K562 (cell line): ENCODE data around the gene CDKN2C. TPM values are rescaled to one million over a fixed set of nuclear protein-coding genes. Genes with fewer than 3 reads are reported as not detected.

Experiments used
- BRF1 ChIP-seq: IDR thresholded peaks from 3 replicates; pipeline ENCODE4 v1.6.1; 2011; ENCODE audit warnings: borderline replicate concordance, mild to moderate bottlenecking; ENCODE audit not compliant: insufficient read length; ENCODE audit errors: extremely low read depth
- C11orf30 ChIP-seq: fragments of 450-650 bp; IDR thresholded peaks from 2 replicates; pipeline ENCODE4 v1.6.1; 2016; ENCODE audit warnings: low read depth, mild to moderate bottlenecking
- NCOA6 ChIP-seq: fragments of 450-650 bp; IDR thresholded peaks from 2 replicates; pipeline ENCODE4 v1.6.1; 2017; ENCODE audit warnings: mild to moderate bottlenecking
- NFXL1 ChIP-seq: fragments of 450-650 bp; formaldehyde crosslinking; IDR thresholded peaks from 2 replicates; pipeline ENCODE4 v1.4.0; 2021; ENCODE audit warnings: mild to moderate bottlenecking
- PML ChIP-seq: IDR thresholded peaks from 2 replicates; pipeline ENCODE4 v1.6.1; 2012; ENCODE audit warnings: low read length, inconsistent platforms
- POLR2B ChIP-seq: fragments of 450-650 bp; IDR thresholded peaks from 2 replicates; pipeline ENCODE4 v1.6.1; 2018; ENCODE audit warnings: low read depth; ENCODE audit not compliant: partially characterized antibody
- VEZF1 ChIP-seq: fragments of 200-800 bp; sonication (Bioruptor generic); IDR thresholded peaks from 2 replicates; pipeline ENCODE4 v1.6.1; 2017; ENCODE audit warnings: missing genetic modification characterization, missing compliant biosample characterization
- ZNF121 ChIP-seq: sonication (generic); formaldehyde crosslinking; conservative IDR thresholded peaks from 2 replicates; pipeline ENCODE4 v1.8.0; 2022; ENCODE audit warnings: missing genetic modification reagents
- polyA plus RNA-seq, 8 experiments: library from polyadenylated mRNA; depleted of rRNA in 4 of 8; stranded (reverse) in 5 of 8; unstranded in 3 of 8; fragments of >200 nt; fragmentation: Nextera tagmentation in 2 of 8; fragmentation: Illumina TruSeq in 1 of 8; extraction: Ambion mirVana in 2 of 8; extraction: Trizol in 1 of 8; gene quantifications; 2 replicates each; pipeline versions ENCODE4 v1.2.1 to v1.2.3, GENCODE V29; 2011 to 2014; ENCODE audit warnings: inconsistent platforms in 1 of 8, missing spikeins in 1 of 8
- total RNA-seq, 7 experiments: library from RNA; depleted of rRNA in 6 of 7; stranded (reverse); fragments of >200 nt in 6 of 7; fragmentation: Illumina TruSeq in 2 of 7; extraction: Trizol in 2 of 7; gene quantifications; 2 replicates each; pipeline versions ENCODE4 v1.2.1 to v1.2.3, GENCODE V29; 2011 to 2021; ENCODE audit warnings: low replicate concordance in 1 of 7
- TF ChIP-seq, protein P1 (sequence below): fragments of 450-650 bp; IDR thresholded peaks from 2 replicates; pipeline ENCODE4 v1.6.1; 2016; ENCODE audit warnings: antibody characterized with exemption
- TF ChIP-seq, protein P2 (sequence below), 2 experiments: fragments of 200-800 bp in 1 of 2; sonication (Bioruptor generic) in 1 of 2; sonication (generic) in 1 of 2; formaldehyde crosslinking in 1 of 2; IDR thresholded peaks in 1 of 2; conservative IDR thresholded peaks in 1 of 2; 2 replicates each; pipeline versions ENCODE4 v1.5.0 to v1.6.1; 2016 to 2020; ENCODE audit warnings: missing compliant biosample characterization in 1 of 2, missing genetic modification characterization in 1 of 2, missing genetic modification reagents in 1 of 2
- TF ChIP-seq, protein P3 (sequence below): fragments of 450-650 bp; formaldehyde crosslinking; IDR thresholded peaks from 2 replicates; pipeline ENCODE4 v1.4.0; 2020; ENCODE audit warnings: mild to moderate bottlenecking, moderate library complexity
- TF ChIP-seq, protein P4 (sequence below): fragments of 250-450 bp; sonication (Bioruptor Pico); IDR thresholded peaks from 2 replicates; pipeline ENCODE4 v1.4.0; 2020
- TF ChIP-seq, protein P5 (sequence below): fragments of 450-650 bp; formaldehyde crosslinking; IDR thresholded peaks from 2 replicates; pipeline ENCODE4 v1.4.0; 2022; ENCODE audit warnings: mild to moderate bottlenecking, moderate library complexity

Gene CDKN2C
- total and polyA plus RNA-seq, 9 of the 15 experiments (the other 6 are each of a cell fraction or from before 2014, with no cell fraction given) = 11.9 to 74.3 (median 45.9) TPM

DNA sequence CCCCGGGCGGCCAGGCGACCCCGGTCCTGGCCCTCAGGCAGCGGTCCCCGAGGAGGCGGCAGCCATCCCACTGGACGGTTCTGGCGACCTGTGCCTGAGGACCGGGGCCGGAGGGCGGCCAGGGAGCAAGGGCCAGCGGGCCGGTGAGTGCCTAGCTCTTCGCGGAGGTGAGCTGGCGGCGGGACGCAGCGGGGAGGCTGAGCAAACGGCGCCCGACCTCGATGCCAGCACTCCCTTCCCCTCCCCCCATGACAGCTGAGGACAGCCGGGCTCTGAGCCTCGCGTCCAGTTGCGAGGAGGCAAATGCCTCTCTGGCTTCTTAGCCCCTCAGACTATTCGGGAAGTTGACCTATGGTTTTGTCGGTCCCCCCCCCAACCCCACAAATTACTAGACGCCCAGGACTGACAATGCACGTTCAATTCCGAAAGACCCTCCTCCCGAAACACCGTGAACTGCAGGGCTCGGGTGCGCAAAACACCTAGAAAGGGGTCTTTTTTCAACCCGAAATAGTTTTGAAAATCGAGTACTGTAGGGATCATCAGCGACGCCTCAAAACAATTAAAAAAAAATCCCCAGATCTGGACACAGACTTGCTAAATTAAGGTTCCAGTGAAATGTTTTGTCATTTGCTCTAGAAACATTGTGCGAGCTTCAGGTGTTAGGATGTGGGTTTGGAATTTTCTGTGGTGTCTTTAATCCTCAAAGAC lies 8.3 kb downstream of the CDKN2C start (continued):
- TF ChIP-seq, protein P1, sequence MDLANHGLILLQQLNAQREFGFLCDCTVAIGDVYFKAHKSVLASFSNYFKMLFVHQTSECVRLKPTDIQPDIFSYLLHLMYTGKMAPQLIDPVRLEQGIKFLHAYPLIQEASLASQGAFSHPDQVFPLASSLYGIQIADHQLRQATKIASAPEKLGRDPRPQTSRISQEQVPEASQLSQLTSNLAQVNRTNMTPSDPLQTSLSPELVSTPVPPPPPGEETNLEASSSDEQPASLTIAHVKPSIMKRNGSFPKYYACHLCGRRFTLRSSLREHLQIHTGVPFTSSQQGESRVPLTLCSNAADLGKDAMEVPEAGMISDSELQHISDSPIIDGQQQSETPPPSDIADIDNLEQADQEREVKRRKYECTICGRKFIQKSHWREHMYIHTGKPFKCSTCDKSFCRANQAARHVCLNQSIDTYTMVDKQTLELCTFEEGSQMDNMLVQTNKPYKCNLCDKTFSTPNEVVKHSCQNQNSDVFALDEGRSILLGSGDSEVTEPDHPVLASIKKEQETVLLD = peak; percentile 61; the same call in 1 of the 2 replicates
- TF ChIP-seq, protein P2, sequence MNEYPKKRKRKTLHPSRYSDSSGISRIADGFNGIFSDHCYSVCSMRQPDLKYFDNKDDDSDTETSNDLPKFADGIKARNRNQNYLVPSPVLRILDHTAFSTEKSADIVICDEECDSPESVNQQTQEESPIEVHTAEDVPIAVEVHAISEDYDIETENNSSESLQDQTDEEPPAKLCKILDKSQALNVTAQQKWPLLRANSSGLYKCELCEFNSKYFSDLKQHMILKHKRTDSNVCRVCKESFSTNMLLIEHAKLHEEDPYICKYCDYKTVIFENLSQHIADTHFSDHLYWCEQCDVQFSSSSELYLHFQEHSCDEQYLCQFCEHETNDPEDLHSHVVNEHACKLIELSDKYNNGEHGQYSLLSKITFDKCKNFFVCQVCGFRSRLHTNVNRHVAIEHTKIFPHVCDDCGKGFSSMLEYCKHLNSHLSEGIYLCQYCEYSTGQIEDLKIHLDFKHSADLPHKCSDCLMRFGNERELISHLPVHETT (CRISPR knock-in tag; conservative IDR thresholded peaks at IDR 0.05 in 1 of 2, IDR thresholded peaks at IDR 0.05 in 1 of 2) = peak in 1 of 2 experiments; percentile 86; a peak in 2 of 4 replicates
- TF ChIP-seq, protein P3, sequence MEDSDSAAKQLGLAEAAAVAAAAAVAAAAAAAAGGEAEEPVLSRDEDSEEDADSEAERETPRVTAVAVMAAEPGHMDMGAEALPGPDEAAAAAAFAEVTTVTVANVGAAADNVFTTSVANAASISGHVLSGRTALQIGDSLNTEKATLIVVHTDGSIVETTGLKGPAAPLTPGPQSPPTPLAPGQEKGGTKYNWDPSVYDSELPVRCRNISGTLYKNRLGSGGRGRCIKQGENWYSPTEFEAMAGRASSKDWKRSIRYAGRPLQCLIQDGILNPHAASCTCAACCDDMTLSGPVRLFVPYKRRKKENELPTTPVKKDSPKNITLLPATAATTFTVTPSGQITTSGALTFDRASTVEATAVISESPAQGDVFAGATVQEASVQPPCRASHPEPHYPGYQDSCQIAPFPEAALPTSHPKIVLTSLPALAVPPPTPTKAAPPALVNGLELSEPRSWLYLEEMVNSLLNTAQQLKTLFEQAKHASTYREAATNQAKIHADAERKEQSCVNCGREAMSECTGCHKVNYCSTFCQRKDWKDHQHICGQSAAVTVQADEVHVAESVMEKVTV (CRISPR knock-in tag) = no peak
- TF ChIP-seq POLR2B (peak; percentile 13), NFXL1 (CRISPR knock-in tag) (no peak), ZNF121 (no peak), PML (no peak), C11orf30 (no peak), VEZF1 (CRISPR knock-in tag) (peak; percentile 89), NCOA6 (no peak), BRF1 (no peak)
- TF ChIP-seq, protein P4, sequence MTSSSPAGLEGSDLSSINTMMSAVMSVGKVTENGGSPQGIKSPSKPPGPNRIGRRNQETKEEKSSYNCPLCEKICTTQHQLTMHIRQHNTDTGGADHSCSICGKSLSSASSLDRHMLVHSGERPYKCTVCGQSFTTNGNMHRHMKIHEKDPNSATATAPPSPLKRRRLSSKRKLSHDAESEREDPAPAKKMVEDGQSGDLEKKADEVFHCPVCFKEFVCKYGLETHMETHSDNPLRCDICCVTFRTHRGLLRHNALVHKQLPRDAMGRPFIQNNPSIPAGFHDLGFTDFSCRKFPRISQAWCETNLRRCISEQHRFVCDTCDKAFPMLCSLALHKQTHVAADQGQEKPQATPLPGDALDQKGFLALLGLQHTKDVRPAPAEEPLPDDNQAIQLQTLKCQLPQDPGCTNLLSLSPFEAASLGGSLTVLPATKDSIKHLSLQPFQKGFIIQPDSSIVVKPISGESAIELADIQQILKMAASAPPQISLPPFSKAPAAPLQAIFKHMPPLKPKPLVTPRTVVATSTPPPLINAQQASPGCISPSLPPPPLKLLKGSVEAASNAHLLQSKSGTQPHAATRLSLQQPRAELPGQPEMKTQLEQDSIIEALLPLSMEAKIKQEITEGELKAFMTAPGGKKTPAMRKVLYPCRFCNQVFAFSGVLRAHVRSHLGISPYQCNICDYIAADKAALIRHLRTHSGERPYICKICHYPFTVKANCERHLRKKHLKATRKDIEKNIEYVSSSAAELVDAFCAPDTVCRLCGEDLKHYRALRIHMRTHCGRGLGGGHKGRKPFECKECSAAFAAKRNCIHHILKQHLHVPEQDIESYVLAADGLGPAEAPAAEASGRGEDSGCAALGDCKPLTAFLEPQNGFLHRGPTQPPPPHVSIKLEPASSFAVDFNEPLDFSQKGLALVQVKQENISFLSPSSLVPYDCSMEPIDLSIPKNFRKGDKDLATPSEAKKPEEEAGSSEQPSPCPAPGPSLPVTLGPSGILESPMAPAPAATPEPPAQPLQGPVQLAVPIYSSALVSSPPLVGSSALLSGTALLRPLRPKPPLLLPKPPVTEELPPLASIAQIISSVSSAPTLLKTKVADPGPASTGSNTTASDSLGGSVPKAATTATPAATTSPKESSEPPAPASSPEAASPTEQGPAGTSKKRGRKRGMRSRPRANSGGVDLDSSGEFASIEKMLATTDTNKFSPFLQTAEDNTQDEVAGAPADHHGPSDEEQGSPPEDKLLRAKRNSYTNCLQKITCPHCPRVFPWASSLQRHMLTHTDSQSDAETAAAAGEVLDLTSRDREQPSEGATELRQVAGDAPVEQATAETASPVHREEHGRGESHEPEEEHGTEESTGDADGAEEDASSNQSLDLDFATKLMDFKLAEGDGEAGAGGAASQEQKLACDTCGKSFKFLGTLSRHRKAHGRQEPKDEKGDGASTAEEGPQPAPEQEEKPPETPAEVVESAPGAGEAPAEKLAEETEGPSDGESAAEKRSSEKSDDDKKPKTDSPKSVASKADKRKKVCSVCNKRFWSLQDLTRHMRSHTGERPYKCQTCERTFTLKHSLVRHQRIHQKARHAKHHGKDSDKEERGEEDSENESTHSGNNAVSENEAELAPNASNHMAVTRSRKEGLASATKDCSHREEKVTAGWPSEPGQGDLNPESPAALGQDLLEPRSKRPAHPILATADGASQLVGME (CRISPR knock-in tag) = no peak; the same call in 1 of the 2 replicates
- TF ChIP-seq, protein P5, sequence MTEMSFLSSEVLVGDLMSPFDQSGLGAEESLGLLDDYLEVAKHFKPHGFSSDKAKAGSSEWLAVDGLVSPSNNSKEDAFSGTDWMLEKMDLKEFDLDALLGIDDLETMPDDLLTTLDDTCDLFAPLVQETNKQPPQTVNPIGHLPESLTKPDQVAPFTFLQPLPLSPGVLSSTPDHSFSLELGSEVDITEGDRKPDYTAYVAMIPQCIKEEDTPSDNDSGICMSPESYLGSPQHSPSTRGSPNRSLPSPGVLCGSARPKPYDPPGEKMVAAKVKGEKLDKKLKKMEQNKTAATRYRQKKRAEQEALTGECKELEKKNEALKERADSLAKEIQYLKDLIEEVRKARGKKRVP (CRISPR knock-in tag) = no peak
